GM18951 (cell line): ENCODE measurements around the gene DAGLA.

ENCODE experiments used
- POLR2A ChIP-seq: IDR thresholded peaks from 4 replicates; pipeline ENCODE4 v1.6.1; 2011; ENCODE audit warnings: mild to moderate bottlenecking; ENCODE audit not compliant: insufficient read length, insufficient read depth; ENCODE audit errors: extremely low read depth
- in situ Hi-C: fragments of 300-500 bp; cut with MboI; formaldehyde crosslinking; loops from one replicate; pipeline ENCODE4 v1.12.0; 2022; ENCODE audit warnings: low sequenced_read_pairs, mixed read lengths, inconsistent platforms; ENCODE audit not compliant: unreplicated experiment

Gene DAGLA

DNA sequence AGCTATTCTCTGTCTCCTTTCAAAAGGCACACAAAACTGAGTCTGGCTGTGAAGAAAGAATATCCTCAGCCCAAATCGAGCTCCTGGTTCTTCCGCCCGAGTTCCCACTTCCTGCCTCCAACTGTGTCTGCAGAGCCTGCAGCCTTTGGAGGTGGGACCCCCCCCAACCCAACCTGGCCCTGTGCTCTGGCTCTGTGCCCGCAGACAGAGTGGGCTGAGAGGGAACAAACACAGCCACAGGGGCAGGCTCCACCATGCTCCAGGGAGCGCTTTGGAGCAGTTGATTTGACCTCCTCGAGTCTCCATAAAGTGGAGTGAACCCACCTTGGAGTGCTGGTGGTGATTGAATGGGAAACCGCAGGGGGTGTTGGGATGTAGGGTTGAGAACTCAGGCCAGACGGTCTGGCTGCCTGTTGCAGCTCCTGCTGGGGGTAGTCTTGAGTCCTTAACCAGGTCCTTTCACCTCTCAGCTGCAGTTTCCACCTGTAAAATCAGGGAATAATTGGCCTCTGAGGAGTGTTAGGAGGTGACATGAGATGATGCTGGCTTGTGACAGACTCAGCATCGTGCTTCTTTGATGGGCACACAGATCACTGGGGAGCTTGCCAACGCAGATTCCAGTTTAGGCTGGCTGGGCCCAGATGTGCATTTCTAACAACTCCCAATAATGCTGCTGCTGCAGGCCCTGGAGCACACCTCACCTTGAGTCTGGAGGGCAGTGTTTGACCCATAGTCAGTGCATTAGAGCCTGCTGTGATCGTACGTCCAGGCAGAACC, 11.4 kb downstream of the DAGLA start:
- in situ Hi-C loops = no loop called here
- TF ChIP-seq POLR2A = no peak

DNA sequence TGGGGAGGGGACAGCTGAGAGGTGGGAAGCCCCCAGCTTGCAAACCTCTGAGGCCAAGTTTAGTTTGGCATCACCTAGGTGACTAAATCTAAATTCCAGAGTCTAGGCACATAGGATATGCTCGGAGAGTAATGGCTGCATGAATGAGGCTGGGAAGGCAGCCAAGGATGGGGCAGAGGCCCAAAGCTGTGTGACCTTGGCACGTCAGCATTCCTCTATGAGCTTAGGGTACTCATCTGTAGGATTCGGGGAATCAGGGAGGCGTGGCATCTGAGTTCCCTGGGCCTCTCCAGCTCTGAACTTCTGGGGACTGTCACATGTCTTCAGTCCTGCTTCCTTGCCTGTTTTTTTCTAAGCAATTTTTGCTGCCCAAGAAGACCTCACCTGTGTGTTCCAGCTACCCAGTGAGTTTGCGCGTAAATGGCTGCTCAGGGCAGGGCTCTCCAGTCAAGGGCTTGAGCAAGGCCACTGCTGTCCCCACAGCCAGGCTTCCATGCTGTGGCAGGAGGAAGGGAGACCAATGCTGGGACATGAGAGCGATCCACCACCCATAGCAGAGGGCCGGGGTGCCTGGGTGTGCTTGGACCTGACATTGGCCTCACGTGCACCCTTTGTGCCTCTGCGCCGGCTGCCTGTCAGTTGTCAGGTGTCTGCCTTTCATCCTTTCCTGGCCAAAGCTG, 13.9 kb downstream of the DAGLA start:
- in situ Hi-C loops = no loop called here
- no peak for TF ChIP-seq POLR2A

DNA sequence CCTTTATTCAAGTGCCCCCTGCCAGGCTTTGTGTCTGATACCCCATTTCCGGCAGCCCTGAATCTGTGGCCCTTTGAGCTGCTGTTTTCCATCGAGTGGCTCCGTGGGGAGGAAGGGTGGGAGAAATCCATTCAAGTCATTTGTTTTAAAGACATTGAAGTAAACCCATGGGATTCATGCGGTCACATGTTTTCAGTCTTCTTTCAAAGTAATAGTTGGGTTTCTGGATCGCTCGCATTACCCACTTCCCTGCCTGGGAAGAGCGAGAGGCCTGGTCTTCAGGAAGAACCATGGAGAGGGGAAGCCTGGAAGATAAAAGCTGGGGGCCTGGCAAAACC, 14.4 kb downstream of the DAGLA start:
- in situ Hi-C loops = no loop called here
- no peak for TF ChIP-seq POLR2A

DNA sequence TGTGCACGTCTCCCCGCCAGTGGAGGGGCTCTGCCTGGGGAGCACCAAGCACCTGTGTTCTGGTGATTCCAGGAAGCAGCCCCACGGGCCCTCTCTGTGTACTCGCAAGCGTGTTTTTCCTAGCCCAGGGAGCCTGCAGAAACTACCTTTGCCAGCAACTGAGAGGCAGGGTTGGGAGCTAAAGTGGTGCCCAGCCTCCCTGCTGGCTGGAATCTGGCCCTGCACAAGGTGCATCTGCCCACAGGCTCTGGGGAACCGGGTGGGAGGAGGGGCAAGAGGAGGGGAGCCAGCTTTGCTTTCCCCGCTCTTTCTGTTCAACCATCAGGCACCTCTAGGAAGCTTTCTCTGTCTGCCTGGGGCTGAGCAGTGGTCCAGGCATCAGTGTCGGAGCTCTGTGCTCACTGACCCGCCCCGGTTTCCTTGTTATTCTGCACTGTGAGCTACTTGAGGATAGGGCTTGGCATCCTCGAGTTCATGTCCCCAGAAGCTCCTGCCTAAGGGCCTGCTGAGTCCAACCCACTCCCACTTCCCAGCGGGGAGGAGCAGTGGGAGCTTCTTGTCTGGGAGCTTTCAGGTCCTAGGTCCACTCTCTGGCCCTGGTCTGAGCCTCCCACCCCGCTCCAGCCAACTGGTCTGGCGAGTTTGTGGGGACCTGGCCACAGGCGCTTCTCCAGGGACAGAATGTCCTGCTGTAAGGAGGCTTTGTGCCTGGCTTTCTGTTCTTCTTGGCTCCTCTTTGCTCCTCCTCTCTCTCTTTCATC, 14.9 kb downstream of the DAGLA start:
- in situ Hi-C loops = no loop called here
- TF ChIP-seq POLR2A = no peak

DNA sequence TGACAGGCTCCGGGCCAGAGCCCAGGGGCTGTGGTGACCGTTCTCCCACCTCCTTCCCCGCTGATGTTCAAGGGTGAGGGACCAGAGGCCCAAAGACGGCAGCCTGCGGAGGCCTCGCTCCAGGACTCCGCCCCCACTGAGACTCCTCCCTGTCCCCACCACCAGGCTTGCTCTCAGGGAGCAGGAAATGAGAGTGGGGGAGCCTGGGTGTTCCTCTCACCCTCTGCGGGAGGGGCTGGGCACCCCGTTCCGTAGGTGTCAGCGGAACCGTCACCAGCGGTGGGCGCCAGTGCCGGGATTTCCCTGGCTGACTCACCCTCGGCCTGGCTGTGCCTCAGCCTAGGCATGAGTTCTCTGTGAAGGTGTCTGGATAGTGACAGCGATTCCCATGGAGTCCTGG, 15.7 kb downstream of the DAGLA start:
- in situ Hi-C loops = no loop called here
- no peak for TF ChIP-seq POLR2A

DNA sequence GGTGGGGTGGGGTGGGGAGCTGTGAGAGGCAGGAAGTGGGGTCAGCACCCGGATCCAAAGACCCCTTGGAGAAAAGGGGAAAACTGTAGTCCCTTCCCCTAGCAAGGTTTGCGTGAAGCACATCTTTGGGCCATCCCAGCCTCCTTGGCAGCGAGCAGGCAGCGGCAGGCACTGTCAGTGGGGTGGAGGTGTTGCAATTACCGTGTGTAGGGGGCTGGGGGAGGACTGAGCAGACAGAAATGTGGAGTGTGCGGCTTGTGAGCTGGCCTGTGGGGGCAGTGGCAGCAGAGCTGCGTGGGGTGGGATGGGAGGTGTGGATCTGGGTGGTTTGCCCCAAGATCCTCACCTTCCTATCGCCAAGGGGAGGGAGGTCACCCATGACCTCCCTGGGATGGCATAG, 16.4 kb downstream of the DAGLA start:
- in situ Hi-C loops = no loop called here
- no peak for TF ChIP-seq POLR2A

DNA sequence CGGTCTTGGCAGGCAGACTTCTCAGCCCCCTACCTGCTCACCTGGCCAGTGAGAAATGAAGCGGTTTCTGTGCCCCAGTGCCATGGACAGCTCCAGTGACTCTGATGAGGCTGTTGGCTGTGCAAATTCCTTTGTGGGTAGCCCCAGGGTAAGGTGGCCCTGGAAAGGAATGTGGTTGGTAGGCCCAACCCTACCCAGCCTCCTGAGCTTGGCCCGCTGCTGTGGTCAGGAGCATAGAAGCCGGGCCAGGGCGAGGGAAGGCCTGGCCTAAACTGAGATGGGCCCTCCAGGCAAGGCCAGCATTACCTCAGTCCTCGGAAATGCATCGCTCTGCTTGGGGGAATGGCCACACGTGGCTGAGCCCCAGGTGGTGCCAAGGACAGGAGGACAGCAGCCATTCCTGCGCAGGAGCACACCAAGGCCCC, 16.9 kb downstream of the DAGLA start:
- in situ Hi-C loops = no loop called here
- no peak for TF ChIP-seq POLR2A

DNA sequence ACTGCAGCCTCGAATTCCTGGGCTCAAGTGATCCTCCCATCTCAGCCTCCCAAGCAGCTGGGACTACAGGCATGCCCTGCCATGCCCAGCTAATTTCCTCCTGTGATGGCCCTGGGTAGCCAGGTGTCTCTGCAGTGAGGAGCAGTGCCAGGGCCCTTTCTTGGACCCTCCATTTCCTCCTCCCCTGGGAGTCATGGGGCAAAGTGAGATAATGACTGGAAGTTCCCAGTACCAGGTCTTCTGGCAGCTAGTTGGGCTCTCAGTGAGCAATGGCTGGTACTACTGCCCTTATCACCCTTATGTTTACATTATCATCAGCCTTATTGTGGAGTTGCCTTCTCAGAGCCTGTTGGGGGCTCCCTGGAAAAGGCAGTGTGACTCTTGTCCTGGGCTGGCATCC, 17.6 kb downstream of the DAGLA start:
- in situ Hi-C loops = no loop called here
- TF ChIP-seq POLR2A = no peak

DNA sequence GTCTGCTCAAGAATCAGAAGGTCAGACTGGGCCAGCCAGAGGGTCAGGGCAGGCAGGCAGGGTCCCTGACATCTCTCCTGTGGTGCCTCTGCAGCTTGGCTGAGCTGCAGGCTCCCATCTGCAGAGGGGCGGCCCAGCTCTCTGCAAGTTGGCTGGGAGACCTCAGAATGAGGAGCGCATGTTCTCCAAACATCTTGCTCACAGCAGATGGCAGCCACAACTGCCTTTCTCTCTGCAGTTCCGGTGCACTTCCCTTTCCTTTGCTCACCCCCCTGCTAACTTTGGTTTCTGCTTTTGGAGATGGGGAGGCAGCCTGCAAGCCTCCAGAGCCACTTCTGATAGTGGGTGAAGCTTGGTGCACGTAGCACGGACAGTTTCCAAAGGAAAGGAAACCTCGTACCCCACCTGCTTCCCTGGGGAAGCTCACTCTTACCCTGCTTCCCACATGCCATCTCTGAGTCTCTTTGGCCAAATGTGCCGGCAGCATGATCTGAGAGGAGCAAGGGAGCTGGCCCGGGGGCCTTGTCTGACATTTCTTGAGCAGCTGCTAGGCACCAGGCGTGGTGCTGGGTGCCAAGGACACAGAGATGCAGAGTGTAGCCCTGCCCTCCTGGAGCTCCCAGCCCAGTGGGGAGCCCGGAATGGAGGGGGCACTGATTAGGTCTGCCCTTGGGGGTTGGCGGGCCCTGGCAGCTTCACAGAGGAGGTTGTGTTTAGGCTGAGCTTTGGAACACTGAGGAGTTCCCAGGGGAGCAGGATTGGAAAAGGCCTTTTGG, 18.2 kb downstream of the DAGLA start:
- in situ Hi-C loops = no loop called here
- TF ChIP-seq POLR2A = no peak

DNA sequence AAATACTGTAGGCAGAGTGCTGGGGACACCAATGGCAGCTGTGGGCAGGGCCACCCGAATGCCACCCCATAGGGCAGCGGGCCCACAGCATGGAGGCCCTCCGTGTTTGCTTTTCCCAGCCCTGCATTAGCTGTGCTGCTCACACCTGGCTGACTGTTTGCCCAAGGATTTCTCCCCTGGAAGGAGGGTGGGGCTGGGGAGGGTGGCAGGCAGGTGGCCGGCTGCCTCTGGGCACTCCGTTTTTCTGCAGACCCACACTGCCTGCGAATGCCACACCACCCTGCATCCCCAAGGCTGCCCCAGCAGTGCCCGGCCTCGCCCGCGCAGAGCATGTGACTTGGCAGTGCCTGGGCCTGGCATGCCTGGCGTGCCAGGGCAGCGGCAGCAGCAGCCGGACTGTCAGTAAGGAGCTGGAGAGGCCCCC, 19.6 kb downstream of the DAGLA start:
- TF ChIP-seq POLR2A = no peak
- in situ Hi-C loops = no loop called here

DNA sequence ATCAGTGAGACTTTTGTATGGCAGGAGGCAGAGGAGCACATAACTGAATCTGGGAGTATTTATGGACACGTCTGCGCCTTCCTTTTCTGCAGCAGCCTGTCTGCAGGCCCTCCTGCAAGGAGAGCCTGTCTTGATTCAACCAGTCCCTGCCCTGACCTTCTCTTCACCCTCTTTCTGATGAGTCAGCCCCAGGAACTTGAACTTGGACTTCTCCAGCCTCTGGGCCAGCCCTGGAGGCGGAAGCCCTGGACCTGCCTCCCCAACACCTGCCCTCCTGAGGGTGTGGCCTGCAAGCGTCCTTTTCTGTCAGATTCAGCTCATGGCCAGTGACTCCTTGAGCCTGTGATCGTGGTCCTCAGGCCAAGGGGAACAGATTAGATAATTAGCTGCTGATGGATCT, 20.0 kb downstream of the DAGLA start:
- no peak for TF ChIP-seq POLR2A
- in situ Hi-C loops = no loop called here

DNA sequence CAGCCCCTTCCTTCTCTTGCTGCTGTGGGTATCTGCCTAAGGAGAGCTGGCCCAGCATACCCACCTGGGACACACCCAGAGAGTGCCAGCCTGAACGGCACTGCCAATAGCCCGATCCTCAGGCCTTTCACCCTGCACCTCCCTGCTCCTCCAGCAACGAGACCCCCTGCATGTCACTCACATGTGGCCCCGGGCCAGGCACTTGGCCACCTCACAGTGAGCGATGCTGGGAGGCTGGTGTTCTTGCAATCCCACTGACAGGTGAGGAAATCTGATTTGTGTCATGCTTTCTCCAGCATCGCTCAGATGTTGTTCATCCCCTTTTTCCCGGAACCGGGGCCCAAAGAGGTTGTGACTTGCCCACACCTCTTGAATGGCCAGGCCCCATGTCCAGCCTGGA, 20.5 kb downstream of the DAGLA start:
- in situ Hi-C loops = no loop called here
- TF ChIP-seq POLR2A = no peak
